Stimulated activated CD4-positive, alpha-beta T cell treated with anti-CD3 and anti-CD28 coated beads, Interleukin-15, amount 100 ng/mL, for 1 hour (primary cell): Measurements from ENCODE around the gene GPR12.
"Not testable (repeated sequence)": the region's sequence is repeated elsewhere in the genome, so short reads cannot be mapped to it uniquely, and the experiment has no call there.

Experiments used
- DNase-seq, 2 donors: peaks; one replicate each; pipeline ENCODE4 v3.0.0-alpha.2; 2020; ENCODE audit warnings: low read depth in 1 of 2, low spot score in 1 of 2

Gene GPR12

GRCh38 chr13:26749285-26749684, 11.3 kb downstream of the GPR12 start:
- DNase-seq: no peak

GRCh38 chr13:26747706-26748105, 12.9 kb downstream of the GPR12 start:
- DNase-seq: no peak

GRCh38 chr13:26743971-26744370, 16.6 kb downstream of the GPR12 start:
- DNase-seq: no peak

- DNase-seq: no peak
Observed at GRCh38 chr13:26742691-26743358, 17.8 kb downstream of the GPR12 start.

- DNase-seq: no peak
Observed at GRCh38 chr13:26735677-26736076, 24.9 kb downstream of the GPR12 start.

- no peak for DNase-seq
Observed at GRCh38 chr13:26727633-26728032, 33.0 kb downstream of the GPR12 start.

GRCh38 chr13:26727122-26727521, 33.5 kb downstream of the GPR12 start:
- DNase-seq: no peak

GRCh38 chr13:26726684-26727083, 33.9 kb downstream of the GPR12 start:
- DNase-seq: no peak

GRCh38 chr13:26723620-26724019, 37.0 kb downstream of the GPR12 start:
- DNase-seq: not testable (repeated sequence)

GRCh38 chr13:26722321-26722720, 38.3 kb downstream of the GPR12 start:
- no peak for DNase-seq

GRCh38 chr13:26721251-26722121, 39.1 kb downstream of the GPR12 start:
- DNase-seq: no peak

GRCh38 chr13:26719356-26719945, 41.1 kb downstream of the GPR12 start:
- no peak for DNase-seq

GRCh38 chr13:26718872-26719271, 41.7 kb downstream of the GPR12 start:
- no peak for DNase-seq

GRCh38 chr13:26718146-26718545, 42.4 kb downstream of the GPR12 start:
- no peak for DNase-seq

- DNase-seq: no peak
Observed at GRCh38 chr13:26716984-26717383, 43.6 kb downstream of the GPR12 start.

- DNase-seq: no peak
Observed at GRCh38 chr13:26713341-26713740, 47.2 kb downstream of the GPR12 start.

- no peak for DNase-seq
Observed at GRCh38 chr13:26711211-26711610, 49.4 kb downstream of the GPR12 start.

GRCh38 chr13:26710166-26710565, 50.4 kb downstream of the GPR12 start:
- no peak for DNase-seq

- no peak for DNase-seq
Observed at GRCh38 chr13:26709461-26709860, 51.1 kb downstream of the GPR12 start.

GRCh38 chr13:26708007-26708297, 52.6 kb downstream of the GPR12 start:
- no peak for DNase-seq

- no peak for DNase-seq
Observed at GRCh38 chr13:26707122-26708006, 53.2 kb downstream of the GPR12 start.
